Subcutaneous adipose tissue (tissue), 4 donors: ENCODE measurements around the gene THSD7A. TPM values are rescaled to one million over a fixed set of nuclear protein-coding genes. Genes with fewer than 3 reads are reported as not detected.

Experiments used
- CTCF ChIP-seq: fragments of 450-650 bp; IDR thresholded peaks from one replicate; pipeline ENCODE4 v1.5.1; 2016; ENCODE audit warnings: low read depth, mild to moderate bottlenecking, control low read depth, antibody characterized with exemption, moderate library complexity
- total RNA-seq, 4 donors: library from RNA; depleted of rRNA; stranded (reverse); fragments of >200 nt; gene quantifications; one replicate each; pipeline ENCODE4 v1.1.0, GENCODE V29; 2016

The THSD7A gene
- total RNA-seq, 4 donors from 2014 or later, result 2.0 to 11.1 (median 7.4) TPM

GRCh38 chr7:11707606-11708193 is 124.3 kb downstream of the THSD7A start:
- no peak for TF ChIP-seq CTCF

- no peak for TF ChIP-seq CTCF
Observed at GRCh38 chr7:11706666-11707605, 125.1 kb downstream of the THSD7A start.

- TF ChIP-seq CTCF, result no peak
Observed at GRCh38 chr7:11703829-11704228, 128.2 kb downstream of the THSD7A start.

- TF ChIP-seq CTCF, result no peak
Observed at GRCh38 chr7:11702938-11703337, 129.1 kb downstream of the THSD7A start.

- TF ChIP-seq CTCF, result no peak
Observed at GRCh38 chr7:11701829-11702560, 130.0 kb downstream of the THSD7A start.

GRCh38 chr7:11699666-11700065 is 132.3 kb downstream of the THSD7A start:
- no peak for TF ChIP-seq CTCF

- TF ChIP-seq CTCF, result no peak
Observed at GRCh38 chr7:11698384-11698871, 133.6 kb downstream of the THSD7A start.
